Ascending aorta (tissue), 2 donors: ENCODE measurements around the gene DOCK3. TPM values are rescaled to one million over a fixed set of nuclear protein-coding genes. Genes with fewer than 3 reads are reported as not detected.

ENCODE experiments used
- DNase-seq, 2 donors: peaks; one replicate each; pipeline ENCODE4 v3.0.0-alpha.2; 2019; ENCODE audit warnings: low spot score in 2 of 2
- H3K27ac ChIP-seq, 2 donors: fragments of 200-600 bp; sonication (generic); one replicate each; pipeline ENCODE4 v1.5.1; 2016 to 2017; ENCODE audit warnings: mild to moderate bottlenecking in 1 of 2
- H3K27me3 ChIP-seq: fragments of 200-600 bp; sonication (generic); one replicate; pipeline ENCODE4 v1.5.1; 2017
- H3K36me3 ChIP-seq, 2 donors: fragments of 200-600 bp; sonication (generic); one replicate each; pipeline ENCODE4 v1.5.1; 2016
- H3K4me1 ChIP-seq, 2 donors: fragments of 200-600 bp; sonication (generic); one replicate each; pipeline ENCODE4 v1.5.1; 2016 to 2017; ENCODE audit warnings: mild to moderate bottlenecking in 1 of 2
- H3K4me3 ChIP-seq, 2 donors: fragments of 200-600 bp; sonication (generic); one replicate each; pipeline ENCODE4 v1.5.1; 2016 to 2017; ENCODE audit warnings: mild to moderate bottlenecking in 1 of 2
- H3K9me3 ChIP-seq, 2 donors: fragments of 200-600 bp; sonication (generic); one replicate each; pipeline ENCODE4 v1.5.1; 2016
- CTCF ChIP-seq, 3 experiments: fragments of 200-600 bp in 2 of 3; fragments of 450-650 bp in 1 of 3; sonication (generic) in 2 of 3; IDR thresholded peaks; one replicate each; pipeline ENCODE4 v1.5.1; 2016 to 2019; ENCODE audit warnings: antibody characterized with exemption in 3 of 3, mild to moderate bottlenecking in 1 of 3, moderate library complexity in 1 of 3
- intact Hi-C: fragments of 100-400 bp; cut with DNase I; formaldehyde crosslinking; loops from one replicate; pipeline ENCODE4 v1.15.1; 2023
- total RNA-seq: library from RNA; depleted of rRNA; stranded (reverse); fragments of >200 nt; gene quantifications from one replicate; pipeline ENCODE4 v1.1.0, GENCODE V29; 2016

DOCK3 gene
- total RNA-seq, 1 donor from 2014 or later = 3.9 TPM

DNA sequence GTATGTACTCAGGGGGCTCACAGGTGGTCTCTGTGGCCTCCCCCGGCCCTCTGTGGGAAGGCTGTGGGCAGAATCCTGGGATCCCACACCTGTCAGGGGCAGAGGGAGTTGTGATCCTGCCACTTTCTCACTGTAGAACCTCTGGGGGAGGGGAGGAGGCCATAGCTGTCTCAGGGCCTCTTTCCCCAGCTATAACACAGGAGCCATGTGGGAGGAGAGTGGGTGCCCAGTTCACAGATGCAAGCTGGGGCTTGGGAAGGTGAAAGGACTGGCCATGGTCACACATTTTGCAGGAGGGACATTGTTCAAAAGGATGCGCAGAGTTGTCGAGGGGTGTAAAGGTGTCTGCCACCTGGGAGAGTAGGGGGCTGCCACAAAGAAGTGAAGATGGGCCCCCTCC is 46.1 kb upstream of the DOCK3 start:
- no peak overlapping the region for H3K27ac ChIP-seq
- no peak for TF ChIP-seq CTCF (IDR thresholded peaks at IDR 0.05)
- intact Hi-C loops = no loop called here
- no peaks in the 10 kb centered on the region for H3K9me3 ChIP-seq
- H3K4me3 ChIP-seq = no peak overlapping the region
- no peaks in the 10 kb centered on the region for H3K36me3 ChIP-seq
- no peaks in the 10 kb centered on the region for H3K4me1 ChIP-seq
- no peak for DNase-seq
- H3K27me3 ChIP-seq = no peaks in the 10 kb centered on the region

DNA sequence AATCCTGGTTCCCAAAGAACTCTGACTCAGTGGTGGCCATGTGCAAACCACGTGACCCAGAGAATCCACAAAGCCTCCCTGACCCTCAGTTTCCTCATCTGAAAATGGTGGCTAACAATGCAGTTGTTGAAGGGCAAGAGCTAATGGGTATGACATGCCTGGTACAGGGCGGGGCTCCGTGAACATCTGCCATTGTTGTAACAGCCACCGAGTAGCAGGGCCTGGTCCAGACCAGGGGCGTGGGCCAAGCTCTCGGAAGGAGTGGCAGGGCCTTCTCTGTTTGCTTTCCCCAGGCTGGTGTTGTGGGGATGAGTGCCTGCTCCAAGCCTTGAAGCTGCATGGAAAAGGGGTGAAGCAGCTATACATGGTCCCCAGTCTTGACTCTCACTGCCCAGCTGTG is 44.3 kb upstream of the DOCK3 start:
- no peak for TF ChIP-seq CTCF (IDR thresholded peaks at IDR 0.05)
- Histone ChIP-seq H3K27me3 (no peaks in the 10 kb centered on the region), H3K4me1 (no peaks in the 10 kb centered on the region), H3K36me3 (no peaks in the 10 kb centered on the region), H3K4me3 (no peak overlapping the region), H3K27ac (no peak overlapping the region), H3K9me3 (no peaks in the 10 kb centered on the region)
- intact Hi-C loops = no loop called here
- DNase-seq = no peak

- H3K4me3 ChIP-seq = no peak overlapping the region
- no peaks in the 10 kb centered on the region for H3K9me3 ChIP-seq
- no peak for TF ChIP-seq CTCF (IDR thresholded peaks at IDR 0.05)
- no peak overlapping the region for H3K27ac ChIP-seq
- H3K4me1 ChIP-seq = no peaks in the 10 kb centered on the region
- no peak for DNase-seq
- H3K27me3 ChIP-seq = no peaks in the 10 kb centered on the region
- H3K36me3 ChIP-seq = no peaks in the 10 kb centered on the region
- intact Hi-C loops = no loop called here
Observed at GRCh38 chr3:50630877-50631276, 43.9 kb upstream of the DOCK3 start.

GRCh38 chr3:50632450-50632849 is 42.3 kb upstream of the DOCK3 start:
- Histone ChIP-seq H3K27ac (no peak overlapping the region), H3K4me1 (no peaks in the 10 kb centered on the region), H3K9me3 (no peaks in the 10 kb centered on the region), H3K4me3 (no peak overlapping the region), H3K36me3 (no peaks in the 10 kb centered on the region), H3K27me3 (no peaks in the 10 kb centered on the region)
- no peak for TF ChIP-seq CTCF (IDR thresholded peaks at IDR 0.05)
- no peak for DNase-seq
- intact Hi-C loops = no loop called here

GRCh38 chr3:50633230-50633790 is 41.4 kb upstream of the DOCK3 start:
- intact Hi-C loops = no loop called here
- no peak for DNase-seq
- H3K36me3 ChIP-seq = no peaks in the 10 kb centered on the region
- no peaks in the 10 kb centered on the region for H3K4me1 ChIP-seq
- no peak for TF ChIP-seq CTCF (IDR thresholded peaks at IDR 0.05)
- no peak overlapping the region for H3K4me3 ChIP-seq
- no peak overlapping the region for H3K27ac ChIP-seq
- H3K9me3 ChIP-seq = no peaks in the 10 kb centered on the region
- H3K27me3 ChIP-seq = no peaks in the 10 kb centered on the region

GRCh38 chr3:50635066-50635465 is 39.7 kb upstream of the DOCK3 start:
- no peaks in the 10 kb centered on the region for H3K27me3 ChIP-seq
- H3K27ac ChIP-seq = no peak overlapping the region
- intact Hi-C loops = no loop called here
- no peaks in the 10 kb centered on the region for H3K9me3 ChIP-seq
- H3K4me3 ChIP-seq = no peak overlapping the region
- no peaks in the 10 kb centered on the region for H3K36me3 ChIP-seq
- no peak for TF ChIP-seq CTCF (IDR thresholded peaks at IDR 0.05)
- H3K4me1 ChIP-seq = no peaks in the 10 kb centered on the region
- DNase-seq = no peak
